DMS53 treated with DMSO at 0.1 percent for 48 hours (cell line): ENCODE results near the gene URI1.

Experiments
- DNase-seq: peaks from one replicate; lab custom pipeline; 2025; ENCODE audit not compliant: unreplicated experiment; lab: John Stamatoyannopoulos, UW

The URI1 gene

DNA sequence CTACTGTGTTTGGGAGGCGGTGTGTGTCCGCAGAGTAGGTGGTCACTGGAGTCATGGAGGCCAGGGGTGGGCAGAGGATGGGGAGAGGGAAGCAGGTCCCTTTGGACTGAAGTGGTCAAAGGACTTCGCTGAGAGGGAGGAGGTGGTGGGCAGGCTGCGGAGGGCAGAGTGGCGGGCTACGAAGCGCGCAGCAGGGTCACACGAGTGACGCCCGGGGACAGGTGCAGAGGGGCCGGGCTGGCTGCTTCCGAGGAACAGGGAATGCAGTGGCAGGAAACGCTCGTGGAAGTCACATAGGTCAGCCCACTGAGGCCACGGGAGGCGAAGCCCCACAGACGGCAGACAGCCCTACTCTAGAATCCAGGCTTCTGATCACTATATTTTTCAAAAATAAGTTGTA, 111.5 kb downstream of the URI1 start:
- DNase-seq = no peak

DNA sequence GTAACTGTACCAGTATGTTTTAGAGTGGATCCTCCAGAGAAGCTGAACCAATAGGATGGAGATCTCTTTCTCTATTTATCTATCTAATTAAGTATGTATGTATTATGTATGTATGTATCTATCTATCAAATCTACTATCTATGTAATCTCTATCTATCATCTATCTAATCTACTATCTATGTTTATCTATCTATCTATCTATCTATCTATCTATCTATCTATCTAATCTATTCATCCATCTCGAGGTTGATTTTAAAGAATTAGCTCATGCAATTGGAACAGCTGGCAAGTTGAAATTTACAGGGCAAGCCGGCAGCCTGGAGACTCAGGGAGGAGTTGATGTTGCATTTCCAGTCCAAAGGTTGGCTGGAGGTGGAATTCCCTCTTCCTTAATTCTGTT, 112.2 kb downstream of the URI1 start:
- no peak for DNase-seq

DNA sequence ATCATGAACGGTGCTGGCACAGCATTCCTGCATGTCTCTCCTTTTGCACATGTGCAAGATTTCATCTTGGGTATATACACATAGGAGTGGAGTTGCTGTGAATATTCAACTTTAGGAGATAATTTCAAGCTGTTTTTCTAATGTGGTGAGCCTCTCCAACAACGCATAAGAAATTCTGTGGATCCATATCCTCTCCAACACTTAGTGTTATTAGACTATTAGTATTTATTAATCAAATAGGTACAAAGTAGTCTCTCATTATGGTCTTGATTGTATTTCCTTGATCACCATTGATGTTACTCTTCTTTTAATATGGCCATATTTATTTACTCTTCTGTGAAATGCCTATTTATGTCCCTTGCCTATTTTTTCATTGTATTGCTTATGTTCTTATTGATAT, 114.5 kb downstream of the URI1 start:
- no peak for DNase-seq

DNA sequence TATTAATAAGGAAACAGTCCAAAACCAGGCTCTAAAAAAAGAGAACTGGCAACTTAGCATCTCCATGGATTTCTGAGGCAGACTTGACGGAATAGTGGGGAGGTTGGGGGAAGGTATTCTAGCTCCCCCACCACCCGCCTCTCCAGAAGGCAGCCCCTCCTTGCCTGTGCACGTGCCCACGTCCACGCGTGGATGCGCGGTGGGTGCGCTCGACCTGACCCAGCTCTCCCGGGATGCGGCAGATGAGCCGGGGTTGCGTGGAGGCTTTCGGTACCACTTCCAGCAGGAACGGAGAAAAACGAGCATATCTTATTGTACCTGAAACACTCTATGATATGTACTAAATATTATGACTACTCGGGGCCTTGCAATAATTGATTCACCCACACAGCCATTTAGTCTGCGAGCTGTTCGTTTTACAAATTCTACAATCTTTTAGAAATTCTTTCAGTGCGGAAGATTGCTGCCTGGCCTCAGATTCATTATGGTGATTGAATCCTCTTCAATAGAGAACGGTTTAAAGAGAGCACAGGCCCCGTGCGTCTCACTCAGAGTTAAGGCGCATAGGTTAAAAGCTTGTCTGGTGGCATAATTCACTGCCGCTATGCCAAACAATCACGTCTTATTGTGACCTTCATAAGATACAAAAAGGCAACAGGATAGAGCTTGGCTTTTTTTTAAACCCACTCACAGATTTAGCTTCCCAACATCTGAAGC, 117.9 kb downstream of the URI1 start:
- DNase-seq = no peak

DNA sequence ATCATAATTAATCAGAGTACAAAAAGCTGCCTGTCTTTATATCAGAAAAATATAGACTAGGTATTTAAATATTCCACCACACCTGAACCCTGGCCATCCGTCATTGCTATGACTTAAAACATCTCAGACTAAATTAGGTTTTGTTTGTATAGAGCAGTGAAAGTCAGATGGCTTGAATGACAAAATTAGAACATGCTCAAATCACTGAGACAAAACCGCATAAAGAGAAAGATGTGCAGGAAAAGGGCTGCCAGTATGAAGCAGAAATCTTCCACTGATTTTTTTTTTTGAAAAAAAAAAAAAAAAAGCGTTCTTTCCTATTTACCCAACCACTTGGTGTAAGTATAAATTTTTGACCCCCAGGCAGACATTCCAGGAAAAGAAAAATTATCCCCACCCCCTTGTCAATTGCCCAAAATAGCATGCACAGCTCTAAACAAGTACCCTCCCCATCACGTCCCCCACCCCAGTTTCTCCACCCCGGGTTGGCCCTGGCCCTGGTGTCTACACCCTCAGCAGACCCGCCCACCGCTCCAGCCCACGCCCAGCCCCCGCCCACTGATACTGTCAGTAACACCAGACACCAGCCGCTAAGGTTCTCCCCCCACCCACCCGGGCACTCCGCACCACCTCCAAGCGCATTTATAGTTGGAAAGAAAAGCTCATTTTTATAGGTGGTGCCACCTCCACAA, 118.6 kb downstream of the URI1 start:
- no peak for DNase-seq

DNA sequence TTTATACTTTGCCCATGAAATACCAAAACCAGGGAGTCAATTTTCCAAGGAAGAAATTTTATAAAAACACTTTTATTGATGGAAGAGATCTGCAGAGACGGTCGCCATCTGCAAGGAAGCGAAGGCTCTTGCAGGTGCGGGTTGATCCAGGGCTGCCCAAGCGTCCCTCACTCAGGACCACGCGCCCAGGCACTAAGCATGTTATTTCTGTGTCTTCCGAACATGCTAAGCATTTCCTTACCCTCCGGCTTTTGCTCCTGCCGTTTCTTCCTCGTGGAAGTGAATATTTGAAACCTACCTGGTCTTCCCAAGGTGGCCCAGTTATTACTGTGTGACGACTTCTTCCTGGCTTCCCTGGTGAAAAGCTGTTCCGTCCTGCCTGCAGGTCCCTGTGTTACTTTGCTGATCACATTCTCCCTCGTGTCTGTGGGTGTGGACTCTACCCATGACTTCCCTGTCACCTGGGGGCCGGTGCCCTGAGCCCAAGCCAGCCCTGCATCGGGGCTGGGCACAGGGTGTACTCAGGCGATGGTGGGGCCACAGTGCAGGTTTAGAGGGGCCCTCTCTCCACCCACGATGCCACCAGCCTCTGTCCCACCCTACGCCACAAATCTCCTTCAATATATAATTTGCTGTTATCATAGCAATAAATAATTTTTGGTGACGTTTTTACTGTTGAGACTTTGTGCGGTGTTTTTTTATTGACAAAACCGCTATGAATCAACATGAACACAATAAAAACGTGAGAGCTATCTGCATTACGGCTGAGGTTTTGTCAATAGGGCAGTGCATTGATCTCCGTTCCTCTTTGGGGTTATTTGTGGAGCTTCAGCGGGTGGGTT, 119.4 kb downstream of the URI1 start:
- no peak for DNase-seq

DNA sequence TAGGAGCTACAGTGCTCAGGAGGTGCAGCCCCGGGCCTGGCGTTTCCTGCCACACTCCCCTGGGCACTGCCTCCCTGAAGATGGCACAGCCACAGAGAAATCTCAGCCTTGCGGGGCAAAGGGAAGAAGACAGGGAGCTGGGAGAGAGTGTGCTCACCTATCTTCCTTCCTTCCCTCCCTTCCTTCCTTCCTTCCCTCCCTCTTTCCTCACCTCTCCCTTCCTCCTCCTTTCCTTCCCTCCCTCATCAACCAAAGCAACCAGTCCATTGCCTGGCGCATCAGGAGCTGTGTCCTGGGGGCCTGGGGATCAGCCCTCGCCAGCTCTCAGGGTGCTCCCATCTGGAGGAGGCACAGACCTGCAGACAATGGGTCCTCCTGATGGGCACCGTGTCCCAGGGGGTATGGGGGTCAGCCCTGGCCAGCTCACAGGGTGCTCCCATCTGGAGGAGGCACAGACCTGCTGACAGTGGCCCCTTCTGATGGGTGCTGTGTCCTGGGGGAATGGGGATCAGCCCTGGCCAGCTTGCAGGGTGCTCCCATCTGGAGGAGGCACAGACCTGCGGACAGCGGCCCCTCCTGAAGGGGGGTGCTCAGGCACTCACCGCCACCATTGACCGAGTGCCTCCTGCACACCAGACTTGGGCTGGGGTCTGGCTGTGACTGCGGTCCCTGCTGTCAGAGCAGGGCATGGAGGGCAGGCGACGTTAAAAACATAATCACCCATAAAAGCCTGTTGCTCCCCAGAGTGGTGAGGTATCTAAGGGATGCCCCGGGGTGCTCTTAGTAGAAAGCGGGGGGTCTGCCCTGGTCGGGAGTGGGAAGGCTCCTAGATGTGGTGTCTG, 120.2 kb downstream of the URI1 start:
- no peak for DNase-seq

DNA sequence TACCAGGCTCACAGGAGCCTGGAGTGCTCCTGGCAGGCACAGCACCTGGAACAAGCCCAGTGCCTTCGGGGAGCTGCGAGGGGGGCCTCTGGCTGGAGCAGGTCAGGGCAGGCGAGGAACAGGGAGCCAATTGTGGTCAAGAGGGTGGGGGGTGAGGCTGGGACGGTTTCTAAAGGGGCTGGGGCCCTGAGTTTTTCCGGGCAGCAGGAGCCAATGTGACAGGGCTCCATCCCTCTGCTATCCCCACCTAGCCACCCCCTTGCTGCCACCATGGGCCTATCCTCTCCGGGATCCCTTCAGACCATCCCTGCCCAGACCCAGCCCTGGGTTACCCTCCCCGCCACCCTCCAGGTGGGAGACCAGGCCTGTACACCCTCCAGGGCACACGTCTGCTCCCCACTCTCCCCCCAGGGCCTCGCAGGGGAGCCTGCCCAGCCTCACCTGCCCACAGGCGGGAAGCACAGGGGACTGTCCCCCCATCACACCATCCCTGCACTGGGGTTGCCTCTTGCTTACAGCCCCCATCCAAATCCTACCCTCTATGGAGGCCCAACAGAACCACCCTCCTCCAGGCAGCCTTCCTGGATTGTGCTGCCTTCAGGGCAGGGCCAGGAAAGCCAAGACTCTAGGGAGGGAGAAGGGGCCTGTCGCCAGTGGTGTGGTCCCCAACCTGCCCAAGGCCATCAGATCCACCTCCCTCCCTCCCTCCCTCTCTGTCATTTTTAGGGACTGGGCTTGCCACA, 121.0 kb downstream of the URI1 start:
- DNase-seq = no peak

DNA sequence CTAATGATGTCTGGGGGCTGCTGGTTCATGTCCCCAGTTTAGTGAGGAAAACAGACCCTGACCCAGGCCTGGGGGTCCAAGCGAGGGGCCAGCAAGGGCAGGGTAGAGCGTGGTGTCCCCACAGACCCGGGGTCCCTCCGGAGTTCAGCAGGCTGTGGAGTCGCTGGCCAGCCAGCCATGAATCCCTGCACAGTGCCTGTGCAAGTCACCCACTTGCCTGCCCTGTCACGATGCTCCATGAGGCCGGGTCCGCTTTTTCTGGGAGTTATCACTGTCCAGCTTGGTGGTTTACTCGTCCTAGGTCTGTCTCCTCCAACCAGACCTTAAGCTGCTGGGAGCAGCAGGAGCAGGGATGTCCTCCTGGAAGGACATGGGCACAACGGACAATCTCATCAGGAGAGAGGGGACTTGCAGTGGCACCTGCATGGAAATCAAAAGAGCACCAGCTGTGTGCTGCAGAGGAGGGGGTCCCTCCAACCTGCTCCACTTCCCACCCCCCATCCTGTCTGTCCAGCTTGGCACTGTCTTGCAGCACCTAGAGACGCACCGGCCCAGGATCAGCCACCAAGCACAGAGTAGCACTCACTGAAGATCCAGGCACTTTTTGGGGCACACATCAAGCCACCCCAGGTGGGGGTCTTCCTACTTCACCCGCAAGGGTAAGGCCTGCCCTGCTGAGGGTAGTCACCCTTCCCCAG, 121.8 kb downstream of the URI1 start:
- DNase-seq = no peak

DNA sequence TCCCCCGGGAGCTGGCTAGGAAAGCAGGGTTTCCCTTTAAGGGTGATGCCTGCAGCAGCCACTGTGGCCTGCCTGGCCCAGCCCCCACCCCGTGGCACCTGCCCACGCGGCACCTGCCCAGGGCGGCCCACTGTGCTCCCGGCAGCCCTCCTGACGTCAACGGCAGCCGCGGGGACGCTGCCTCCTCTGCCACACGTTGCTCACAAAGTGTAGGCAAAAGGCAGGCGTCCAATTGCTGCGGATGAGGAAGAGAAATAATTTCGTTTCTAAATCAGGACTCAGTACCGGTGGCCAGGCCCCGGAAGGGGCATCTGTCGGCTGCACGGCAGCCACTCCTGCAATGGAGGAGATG, 122.3 kb downstream of the URI1 start:
- no peak for DNase-seq

DNA sequence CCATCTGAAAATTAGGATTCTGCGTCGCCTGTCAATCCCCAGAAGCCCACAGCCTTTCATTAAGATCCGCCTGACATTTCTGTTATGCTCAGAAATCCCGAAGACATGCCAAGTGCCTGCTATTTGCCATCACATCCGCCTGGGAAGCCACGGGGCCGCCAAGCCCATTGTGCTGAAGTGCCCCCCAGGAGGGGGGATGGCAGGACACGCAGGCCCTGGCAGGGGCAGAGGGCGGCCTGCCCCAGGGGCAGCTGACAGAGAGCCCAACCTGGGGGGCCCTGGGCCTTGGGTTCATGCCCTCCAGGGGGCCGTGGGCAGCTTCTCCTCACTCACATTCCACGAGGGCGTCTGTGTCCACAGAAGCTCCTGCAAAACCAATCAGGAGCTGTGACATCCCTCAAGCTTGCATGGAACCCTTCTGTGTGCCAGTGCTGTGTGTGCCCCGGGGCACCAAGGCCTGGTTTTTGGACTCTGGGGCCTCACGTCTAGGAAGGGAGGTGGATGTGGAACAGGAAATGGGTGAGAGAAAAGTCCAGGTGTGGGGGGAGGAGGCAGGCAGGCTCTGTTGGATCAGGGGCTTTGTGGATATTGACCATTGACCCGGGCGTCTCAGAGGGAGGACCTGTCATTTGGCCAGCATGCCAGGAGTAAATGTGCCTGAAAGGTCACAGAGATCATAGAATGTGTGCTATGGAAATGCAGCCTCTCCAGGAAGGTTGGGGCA, 122.9 kb downstream of the URI1 start:
- no peak for DNase-seq

DNA sequence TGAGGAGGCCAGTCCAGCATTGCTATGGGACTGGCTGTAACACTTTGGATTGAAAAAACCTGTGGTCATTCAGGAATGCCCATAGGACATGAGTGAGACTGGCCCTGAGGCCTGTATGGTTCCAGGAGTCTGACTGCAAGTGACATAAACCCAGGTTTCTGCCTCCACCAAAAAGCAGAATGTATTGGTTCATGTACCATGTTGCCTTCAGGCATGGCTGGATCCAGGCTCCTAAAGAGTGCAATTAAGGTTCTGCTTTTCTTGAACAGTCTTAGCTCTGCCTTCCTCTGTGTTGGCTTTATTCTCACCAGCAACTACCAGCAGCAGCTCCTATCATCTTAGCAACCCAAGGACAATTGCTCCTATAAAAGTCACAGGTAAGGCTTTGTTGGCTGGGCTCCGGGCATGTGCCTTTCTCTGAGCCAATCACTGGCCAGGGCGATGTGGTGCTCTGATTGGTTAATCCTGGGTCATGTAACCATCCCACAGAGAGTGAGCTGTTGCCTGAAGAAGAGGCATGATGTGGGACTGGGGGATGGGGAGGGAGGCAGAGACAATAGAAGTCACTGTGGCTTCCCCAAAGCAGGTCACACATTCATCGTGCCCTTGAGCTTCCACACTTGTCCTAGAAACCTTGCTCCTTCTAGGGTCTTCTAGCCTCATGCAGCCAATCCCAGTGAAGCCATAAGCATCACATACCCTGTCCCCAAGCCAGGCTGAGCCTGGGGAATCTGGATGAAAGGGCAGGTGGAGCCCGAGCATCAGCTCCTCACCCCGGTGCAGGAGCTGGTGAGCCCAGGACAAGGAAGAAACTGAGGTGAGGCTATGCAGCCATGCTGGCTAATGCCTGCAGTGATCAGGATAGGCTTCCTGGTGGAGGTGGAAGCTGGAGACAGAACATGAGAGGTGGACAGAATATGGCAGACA, 123.9 kb downstream of the URI1 start:
- no peak for DNase-seq
